ENCODE data around the gene SHISA9.

DNA sequence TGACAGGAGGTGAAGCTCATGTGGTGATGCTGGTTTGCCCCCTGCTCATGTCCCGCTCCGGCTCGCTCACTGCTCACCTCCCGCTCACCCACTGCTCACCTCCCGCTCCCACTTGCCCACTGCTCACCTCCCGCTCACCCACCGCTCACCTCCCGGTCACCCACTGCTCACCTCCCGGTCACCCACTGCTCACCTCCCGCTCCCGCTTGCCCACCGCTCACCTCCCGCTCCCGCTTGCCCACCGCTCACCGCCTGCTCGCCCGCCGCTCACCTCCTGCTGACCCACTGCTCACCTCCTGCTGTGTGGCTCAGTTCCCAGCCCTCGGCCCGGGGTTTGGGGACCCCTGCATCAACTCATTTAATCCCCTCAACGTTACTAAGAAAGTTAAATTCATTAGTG is 39.1 kb upstream of the SHISA9 start:
- TF ChIP-seq, protein P1, sequence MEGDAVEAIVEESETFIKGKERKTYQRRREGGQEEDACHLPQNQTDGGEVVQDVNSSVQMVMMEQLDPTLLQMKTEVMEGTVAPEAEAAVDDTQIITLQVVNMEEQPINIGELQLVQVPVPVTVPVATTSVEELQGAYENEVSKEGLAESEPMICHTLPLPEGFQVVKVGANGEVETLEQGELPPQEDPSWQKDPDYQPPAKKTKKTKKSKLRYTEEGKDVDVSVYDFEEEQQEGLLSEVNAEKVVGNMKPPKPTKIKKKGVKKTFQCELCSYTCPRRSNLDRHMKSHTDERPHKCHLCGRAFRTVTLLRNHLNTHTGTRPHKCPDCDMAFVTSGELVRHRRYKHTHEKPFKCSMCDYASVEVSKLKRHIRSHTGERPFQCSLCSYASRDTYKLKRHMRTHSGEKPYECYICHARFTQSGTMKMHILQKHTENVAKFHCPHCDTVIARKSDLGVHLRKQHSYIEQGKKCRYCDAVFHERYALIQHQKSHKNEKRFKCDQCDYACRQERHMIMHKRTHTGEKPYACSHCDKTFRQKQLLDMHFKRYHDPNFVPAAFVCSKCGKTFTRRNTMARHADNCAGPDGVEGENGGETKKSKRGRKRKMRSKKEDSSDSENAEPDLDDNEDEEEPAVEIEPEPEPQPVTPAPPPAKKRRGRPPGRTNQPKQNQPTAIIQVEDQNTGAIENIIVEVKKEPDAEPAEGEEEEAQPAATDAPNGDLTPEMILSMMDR (conservative IDR thresholded peaks at IDR 0.05; ENCODE audit: low read depth, low read length), result no peak
- TF ChIP-seq EZH2 (IDR thresholded peaks at IDR 0.05; ENCODE audit: low read length, unreplicated experiment) (no peak), EZH2phosphoT487 (IDR thresholded peaks at IDR 0.05; ENCODE audit: borderline replicate concordance, low read length) (no peak)
